PFSK-1 (cell line): ENCODE results near the gene STC2.

Source experiments
- FOXP2 ChIP-seq: optimal IDR thresholded peaks from 2 replicates; pipeline ENCODE3; 2011; ENCODE audit warnings: borderline replicate concordance, control low read depth, inconsistent platforms; ENCODE audit not compliant: insufficient read depth; ENCODE audit errors: extremely low read length, extremely low read depth
- POLR2AphosphoS5 ChIP-seq: IDR thresholded peaks from 2 replicates; pipeline ENCODE4 v1.6.1; 2012; ENCODE audit warnings: low read depth, mild to moderate bottlenecking, control low read depth, low read length, moderate library complexity
- REST ChIP-seq, 2 experiments: IDR thresholded peaks; 2 replicates each; pipeline versions ENCODE4 v1.6.1 to v1.8.0; 2011 to 2012; ENCODE audit warnings: low read depth in 2 of 2, low read length in 2 of 2, control low read depth in 1 of 2, inconsistent platforms in 1 of 2, mild to moderate bottlenecking in 1 of 2, moderate library complexity in 1 of 2; ENCODE audit not compliant: insufficient read depth in 1 of 2
- TAF1 ChIP-seq: IDR thresholded peaks from 2 replicates; pipeline ENCODE4 v1.6.1; 2012; ENCODE audit warnings: low read length, control low read depth, borderline replicate concordance; ENCODE audit not compliant: insufficient read depth

GRCh38 chr5:173274771-173275170 lies 53.4 kb downstream of the STC2 start:
- TF ChIP-seq TAF1: no peak
- no peak for TF ChIP-seq POLR2AphosphoS5
- TF ChIP-seq REST (IDR thresholded peaks at IDR 0.05; ENCODE audit: insufficient read depth in 1 of 2, low read depth in 2 of 2, low read length in 2 of 2): no peak
- TF ChIP-seq FOXP2: no peak
